T47D (cell line): ENCODE results near the gene CALD1.

Source experiments
- DNase-seq, 2 experiments: peaks; one replicate each; pipeline versions ENCODE4 v3.0.0 to v3.0.0-alpha.2; 2011 to 2012; ENCODE audit warnings: low read depth in 1 of 2, low spot score in 1 of 2
- JUND ChIP-seq: IDR thresholded peaks from 2 replicates; pipeline ENCODE4 v1.6.1; 2012; ENCODE audit warnings: low read depth
- in situ Hi-C: cut with HindIII; loops from 2 replicates; pipeline ENCODE4 v1.10.0; 2016; ENCODE audit warnings: low sequenced_read_pairs, low pct_unique_long_range_greater_than_20kb

CALD1 gene, protein sequence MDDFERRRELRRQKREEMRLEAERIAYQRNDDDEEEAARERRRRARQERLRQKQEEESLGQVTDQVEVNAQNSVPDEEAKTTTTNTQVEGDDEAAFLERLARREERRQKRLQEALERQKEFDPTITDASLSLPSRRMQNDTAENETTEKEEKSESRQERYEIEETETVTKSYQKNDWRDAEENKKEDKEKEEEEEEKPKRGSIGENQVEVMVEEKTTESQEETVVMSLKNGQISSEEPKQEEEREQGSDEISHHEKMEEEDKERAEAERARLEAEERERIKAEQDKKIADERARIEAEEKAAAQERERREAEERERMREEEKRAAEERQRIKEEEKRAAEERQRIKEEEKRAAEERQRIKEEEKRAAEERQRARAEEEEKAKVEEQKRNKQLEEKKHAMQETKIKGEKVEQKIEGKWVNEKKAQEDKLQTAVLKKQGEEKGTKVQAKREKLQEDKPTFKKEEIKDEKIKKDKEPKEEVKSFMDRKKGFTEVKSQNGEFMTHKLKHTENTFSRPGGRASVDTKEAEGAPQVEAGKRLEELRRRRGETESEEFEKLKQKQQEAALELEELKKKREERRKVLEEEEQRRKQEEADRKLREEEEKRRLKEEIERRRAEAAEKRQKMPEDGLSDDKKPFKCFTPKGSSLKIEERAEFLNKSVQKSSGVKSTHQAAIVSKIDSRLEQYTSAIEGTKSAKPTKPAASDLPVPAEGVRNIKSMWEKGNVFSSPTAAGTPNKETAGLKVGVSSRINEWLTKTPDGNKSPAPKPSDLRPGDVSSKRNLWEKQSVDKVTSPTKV

DNA sequence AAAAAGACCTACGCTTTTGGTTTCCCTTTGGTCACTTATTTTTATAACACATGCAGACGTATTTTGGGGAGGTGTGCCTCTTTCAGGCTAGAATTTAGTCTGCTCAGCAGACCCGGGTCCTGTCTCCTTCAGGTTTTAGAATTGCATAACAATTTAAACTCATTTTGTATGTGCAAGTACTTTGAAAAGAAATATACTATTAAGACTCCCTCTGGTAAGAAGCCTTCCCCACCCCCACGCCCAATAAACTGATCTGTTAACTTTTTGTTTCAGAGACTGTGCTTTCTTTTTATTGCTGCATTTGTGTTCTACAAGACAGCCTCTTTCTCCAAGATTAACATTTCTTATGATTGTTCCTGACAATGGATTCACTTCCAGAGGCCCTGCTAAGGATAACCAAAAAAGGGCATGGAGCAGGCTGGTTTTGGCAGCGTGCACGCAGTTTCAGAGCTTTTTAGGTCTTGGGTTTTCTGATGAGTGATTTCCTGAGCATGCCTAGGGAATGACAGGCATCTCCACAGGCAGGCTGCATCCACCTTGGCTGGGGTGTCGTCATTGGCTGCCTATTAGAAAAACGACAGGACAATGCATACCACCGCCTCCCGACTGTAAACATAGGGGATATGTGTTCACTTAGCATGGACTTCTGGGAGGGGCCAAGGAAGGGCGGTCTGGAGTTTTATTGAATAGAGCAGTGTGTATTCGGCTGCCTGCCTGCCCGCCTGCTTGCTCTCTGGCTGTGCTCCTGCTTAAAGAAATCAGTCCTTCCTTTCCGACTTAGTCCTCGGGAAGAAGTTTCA, at the start of gene CALD1:
TSS of gene CALD1 (plus strand) at position 694 of the 800 bp plus-strand sequence. CDS start 88,100 bp downstream, outside the sequence.
- in situ Hi-C loops, result no loop called here
- no peak for TF ChIP-seq JUND
- peak; percentile 49 to 85 for DNase-seq

DNA sequence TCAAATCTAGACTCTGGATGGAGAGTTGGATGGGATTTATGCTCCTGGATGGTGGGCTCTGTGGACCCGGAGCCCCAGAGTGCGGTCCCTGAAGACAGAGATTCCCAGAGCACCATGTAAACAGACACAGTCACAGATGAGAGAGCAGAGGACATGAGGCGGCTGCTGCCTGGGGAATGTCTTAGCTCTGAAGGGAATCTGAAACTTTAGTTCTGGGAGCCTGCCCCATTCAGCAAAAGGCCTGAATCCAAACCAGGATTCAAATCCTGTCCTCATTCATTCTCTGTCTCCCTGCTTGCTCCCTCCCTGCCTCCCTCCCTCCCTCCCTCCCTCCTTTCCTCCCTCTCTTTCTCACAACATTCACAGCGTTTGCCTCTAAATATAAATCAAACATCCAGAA, 49.5 kb upstream of the CALD1 start:
- no peak for TF ChIP-seq JUND
- DNase-seq, result no peak
- in situ Hi-C loops, result no loop called here

DNA sequence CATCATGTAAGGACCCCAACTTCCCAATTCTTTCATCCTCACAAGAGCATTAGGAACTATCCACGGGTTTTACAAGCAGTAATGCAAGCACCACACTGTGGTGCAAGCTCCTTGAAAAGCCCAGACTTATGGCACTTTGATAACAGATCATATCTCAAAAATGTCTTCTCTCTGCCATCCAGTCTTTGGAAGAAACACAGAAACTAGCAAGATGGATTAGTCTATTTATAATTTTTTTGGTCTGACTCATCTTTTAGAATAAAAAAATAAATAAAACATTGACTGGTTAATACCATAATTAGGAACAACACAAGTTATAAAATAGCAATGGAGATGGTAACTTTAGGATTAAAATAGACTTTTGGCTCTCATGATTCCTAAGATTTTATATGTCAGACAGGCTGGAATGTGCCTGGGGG, 49.0 kb upstream of the CALD1 start:
- TF ChIP-seq JUND, result no peak
- in situ Hi-C loops, result no loop called here
- no peak for DNase-seq

DNA sequence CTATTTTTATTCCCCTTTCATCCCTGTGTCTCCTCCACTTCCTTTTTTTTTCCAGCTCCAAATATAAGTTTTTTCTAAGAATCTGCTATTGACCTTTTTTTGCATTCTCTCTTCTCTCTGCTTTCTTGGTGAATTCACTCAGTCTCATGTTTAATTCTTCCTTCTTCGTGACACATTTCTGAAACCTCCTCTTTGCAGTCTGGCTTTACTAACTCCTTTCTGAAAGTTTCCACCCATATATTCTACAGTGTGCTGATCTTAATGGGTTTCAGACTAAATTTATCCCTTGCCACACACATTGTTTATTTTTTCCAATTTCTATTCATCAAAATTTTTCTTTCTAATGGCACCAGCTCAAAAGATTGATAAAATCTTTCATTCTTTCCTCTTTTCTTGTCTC, 47.8 kb upstream of the CALD1 start:
- no peak for DNase-seq
- in situ Hi-C loops, result no loop called here
- no peak for TF ChIP-seq JUND

DNA sequence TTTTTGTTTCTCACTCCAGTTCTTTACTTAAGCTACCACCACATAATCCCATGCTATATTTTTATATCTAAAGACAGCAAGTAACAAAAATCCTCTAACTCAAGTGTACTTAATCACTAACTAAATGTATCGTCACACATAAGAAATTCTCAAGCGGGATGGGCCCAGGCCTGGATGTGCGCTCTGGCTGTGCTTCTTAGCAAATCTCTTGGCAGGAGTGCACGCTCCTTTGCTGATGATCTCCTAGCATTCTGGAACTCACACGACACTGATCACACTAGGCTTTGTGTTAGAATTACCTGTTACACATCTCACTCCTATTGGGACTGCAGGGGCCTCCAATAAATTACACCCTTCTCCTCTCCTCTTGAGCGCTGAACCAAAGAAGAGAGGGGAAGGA, 46.7 kb upstream of the CALD1 start:
- no peak for DNase-seq
- in situ Hi-C loops, result no loop called here
- no peak for TF ChIP-seq JUND

DNA sequence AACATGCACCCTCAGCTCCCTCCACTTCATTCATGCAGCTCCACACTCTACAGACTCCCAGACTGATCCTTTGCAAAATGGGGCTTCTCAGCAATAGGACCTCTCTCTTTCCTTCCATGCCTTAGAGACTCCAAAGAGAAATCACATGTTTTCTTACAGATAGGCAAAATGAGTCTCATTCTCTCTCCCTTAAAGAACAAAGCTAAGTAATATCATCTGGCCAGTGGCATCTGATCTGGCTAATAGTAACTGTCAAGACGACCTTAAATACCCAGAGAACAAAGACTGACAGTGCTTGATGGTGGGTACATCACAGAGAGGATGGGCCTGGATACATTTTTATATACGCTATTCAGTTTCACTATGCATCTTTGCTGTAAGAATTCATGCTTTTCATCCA, 43.1 kb upstream of the CALD1 start:
- no peak for DNase-seq
- no peak for TF ChIP-seq JUND
- in situ Hi-C loops, result no loop called here

DNA sequence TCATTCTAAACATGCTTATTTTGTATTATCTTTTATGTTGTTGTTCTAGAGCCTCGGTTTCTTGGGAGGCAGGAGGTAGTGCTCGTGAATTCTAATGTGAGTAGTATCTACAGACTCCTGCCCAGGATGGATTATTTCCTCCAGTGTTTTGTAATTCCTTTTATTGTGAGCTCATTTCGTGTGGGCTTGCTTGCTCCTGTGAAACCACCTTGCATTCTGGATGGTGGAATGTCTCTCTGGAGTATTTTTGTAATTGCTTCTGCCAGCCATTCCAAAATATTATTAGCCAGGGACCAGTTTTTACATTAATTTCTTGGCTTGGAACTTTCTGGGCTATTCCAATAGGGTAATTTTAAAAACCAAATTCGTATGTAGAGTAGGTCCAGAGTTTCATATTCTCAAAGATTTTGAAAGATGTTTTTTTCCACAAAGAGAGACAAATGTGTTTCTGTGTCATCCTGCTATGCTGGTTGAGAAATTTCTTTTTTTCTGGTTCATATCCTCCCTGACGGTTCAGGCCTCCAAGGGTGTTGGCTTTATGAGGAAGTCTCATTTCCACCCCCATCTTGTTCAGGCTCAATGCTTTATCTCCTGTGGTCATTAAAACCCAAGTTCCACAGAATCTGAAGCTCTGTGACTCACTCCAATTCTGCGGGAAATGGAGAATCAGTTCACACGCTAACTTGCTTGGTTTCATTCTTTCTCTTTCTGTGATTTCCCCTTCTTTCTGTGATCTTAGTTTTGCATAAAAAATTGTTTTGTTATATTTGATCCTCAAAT, 41.7 kb upstream of the CALD1 start:
- TF ChIP-seq JUND, result no peak
- in situ Hi-C loops, result no loop called here
- DNase-seq, result no peak

DNA sequence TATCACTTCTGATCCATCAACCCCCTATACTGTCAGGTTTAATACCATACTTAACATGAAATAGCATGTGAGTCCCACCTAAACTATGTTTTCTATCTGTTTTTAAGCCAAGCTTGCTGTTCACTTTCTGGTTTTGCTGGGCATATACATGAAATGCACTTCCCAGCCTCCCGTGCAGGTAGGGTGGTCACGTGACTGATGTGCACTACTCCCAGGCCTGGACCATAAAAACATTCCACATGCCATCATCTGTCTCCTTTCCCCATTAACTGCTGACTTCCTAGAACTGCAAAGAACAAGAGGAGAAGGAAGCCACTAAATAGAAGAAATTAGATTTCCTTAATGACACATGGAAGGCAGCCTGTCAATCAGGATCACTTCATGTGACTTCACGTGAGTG, 40.1 kb upstream of the CALD1 start:
- in situ Hi-C loops, result no loop called here
- no peak for DNase-seq
- no peak for TF ChIP-seq JUND

DNA sequence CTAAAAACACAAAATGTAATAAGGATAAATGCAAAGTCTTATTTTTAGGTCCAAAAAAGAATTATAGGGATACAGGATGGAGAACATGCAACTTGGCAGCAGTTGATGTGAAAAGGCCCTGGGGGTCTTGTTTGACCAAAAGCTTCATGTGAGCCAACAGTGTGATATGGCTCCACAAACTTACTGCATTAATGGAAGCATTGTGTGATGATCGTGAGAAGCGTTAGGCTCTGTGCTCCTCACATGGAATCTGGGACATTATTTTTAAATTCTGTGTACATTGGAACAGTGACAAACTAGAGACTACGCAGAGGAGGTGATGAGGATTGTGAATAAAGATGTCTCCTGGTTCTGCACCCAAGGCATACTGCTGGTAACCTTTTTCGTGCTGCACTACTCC, 39.1 kb upstream of the CALD1 start:
- in situ Hi-C loops, result no loop called here
- no peak for DNase-seq
- TF ChIP-seq JUND, result no peak

DNA sequence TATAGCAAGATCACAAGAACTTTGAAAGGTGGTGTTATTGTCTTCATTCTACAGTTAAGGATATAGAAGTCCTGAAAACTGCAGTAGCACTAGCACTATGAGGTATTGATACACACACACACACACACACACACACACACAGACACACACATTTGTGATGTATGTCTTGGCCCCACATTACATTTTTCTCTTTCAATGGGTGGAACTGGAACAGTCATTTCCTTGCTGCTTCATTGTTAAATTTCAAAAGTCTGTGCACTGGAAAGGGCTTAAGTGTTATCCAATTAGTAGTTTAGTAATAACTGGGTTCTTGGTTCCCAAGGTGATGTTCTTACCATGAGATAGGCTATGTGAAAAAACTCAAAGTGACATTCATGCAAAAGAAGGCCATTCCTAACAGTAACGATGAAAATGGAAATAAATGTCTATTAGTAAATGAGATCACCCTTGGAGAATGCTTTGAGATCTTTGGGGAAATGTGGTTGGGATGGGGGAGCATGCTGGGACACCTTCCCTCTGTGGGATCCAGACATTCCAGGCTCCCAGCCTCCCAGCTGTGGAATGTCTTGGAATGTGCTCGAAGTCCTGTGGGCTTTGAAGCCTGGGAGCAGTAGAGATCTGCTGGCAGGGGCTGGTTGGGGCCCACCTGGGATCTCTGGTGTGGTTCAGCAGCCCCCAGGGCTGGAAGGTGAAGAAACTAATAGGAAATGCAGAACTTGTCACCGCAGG, 37.4 kb upstream of the CALD1 start:
- TF ChIP-seq JUND, result no peak
- in situ Hi-C loops, result no loop called here
- DNase-seq, result no peak

DNA sequence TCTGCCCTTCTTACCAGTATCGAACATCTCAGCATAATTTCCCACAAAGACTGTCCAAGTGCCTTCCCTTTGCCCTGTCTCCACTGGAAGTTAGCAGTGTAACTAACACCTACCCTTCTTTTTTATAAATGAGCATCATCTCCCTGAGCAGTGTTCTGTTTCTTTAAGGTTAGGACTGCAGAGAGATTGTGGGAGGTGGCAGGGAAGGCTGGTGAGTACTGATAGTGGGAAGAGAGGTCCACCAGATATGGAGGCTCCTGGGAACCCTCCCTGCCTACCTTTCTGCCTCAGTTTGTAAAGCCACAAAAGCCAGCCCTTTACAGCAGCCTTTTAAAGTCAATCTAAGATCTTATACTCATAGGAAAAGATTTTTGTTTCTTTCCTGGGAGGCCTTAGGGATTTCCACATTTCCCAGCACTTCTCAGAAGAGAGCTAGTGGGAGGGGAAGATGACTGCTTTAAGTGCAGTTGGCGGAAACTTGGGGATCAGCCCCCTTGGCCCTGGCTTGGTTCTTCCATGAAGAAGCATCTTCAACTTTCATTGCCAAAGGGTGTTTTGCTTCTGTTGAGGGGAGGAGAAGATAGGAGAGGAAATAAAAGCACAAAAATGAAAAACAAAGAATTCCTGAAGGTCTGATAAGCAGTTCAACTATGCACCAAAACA, 36.6 kb upstream of the CALD1 start:
- in situ Hi-C loops, result no loop called here
- DNase-seq, result no peak
- no peak for TF ChIP-seq JUND
